Neural progenitor cell (in vitro differentiated cells): ENCODE measurements around the gene IREB2. TPM values are rescaled to one million over a fixed set of nuclear protein-coding genes. Genes with fewer than 3 reads are reported as not detected.

Source experiments
- DNase-seq: peaks from one replicate; pipeline ENCODE4 v3.0.0-alpha.2; 2016; ENCODE audit warnings: low spot score
- H2AFZ ChIP-seq: fragments of 200-600 bp; sonication (generic); replicated peaks from 2 replicates; pipeline ENCODE4 v1.6.1; 2016; ENCODE audit warnings: antibody characterized with exemption
- H3F3A ChIP-seq: fragments of 200-600 bp; sonication (generic); 2 replicates; pipeline ENCODE4 v1.6.1; 2016; ENCODE audit warnings: antibody characterized with exemption, low read depth
- H3K27ac ChIP-seq: fragments of 200-600 bp; sonication (generic); 2 replicates; pipeline ENCODE4 v1.5.1; 2016; ENCODE audit warnings: mild to moderate bottlenecking
- H3K27me3 ChIP-seq: fragments of 200-600 bp; sonication (generic); 2 replicates; pipeline ENCODE4 v1.6.1; 2016; ENCODE audit warnings: mild to moderate bottlenecking, moderate library complexity
- H3K36me3 ChIP-seq: fragments of 200-600 bp; sonication (generic); 2 replicates; pipeline ENCODE4 v1.5.1; 2016
- H3K4me1 ChIP-seq: fragments of 200-600 bp; sonication (generic); 2 replicates; pipeline ENCODE4 v1.6.1; 2016; ENCODE audit warnings: mixed run types
- H3K4me2 ChIP-seq: fragments of 200-600 bp; sonication (generic); 2 replicates; pipeline ENCODE4 v1.6.1; 2016
- H3K4me3 ChIP-seq: fragments of 200-600 bp; sonication (generic); 2 replicates; pipeline ENCODE4 v1.5.1; 2016
- H3K79me2 ChIP-seq: fragments of 200-600 bp; sonication (generic); 2 replicates; pipeline ENCODE4 v1.6.1; 2016; ENCODE audit warnings: low read depth
- H3K9ac ChIP-seq: fragments of 200-600 bp; sonication (generic); 2 replicates; pipeline ENCODE4 v1.6.1; 2016
- H3K9me3 ChIP-seq: fragments of 200-600 bp; sonication (generic); 2 replicates; pipeline ENCODE4 v1.5.1; 2016; ENCODE audit warnings: low read depth
- H4K20me1 ChIP-seq: fragments of 200-600 bp; sonication (generic); 2 replicates; pipeline ENCODE4 v1.6.1; 2016; ENCODE audit warnings: low read depth
- H3K27ac Mint-ChIP-seq: 3 replicates; pipeline ENCODE4 v1.8.0; 2021; ENCODE audit warnings: mixed read lengths
- H3K27me3 Mint-ChIP-seq: 2 replicates; pipeline ENCODE4 v1.8.0; 2022; ENCODE audit warnings: low read depth, mild to moderate bottlenecking, inconsistent platforms, moderate library complexity, mixed read lengths; ENCODE audit not compliant: insufficient read depth
- H3K36me3 Mint-ChIP-seq: 3 replicates; pipeline ENCODE4 v1.8.0; 2021; ENCODE audit warnings: mixed read lengths
- H3K4me1 Mint-ChIP-seq: 3 replicates; pipeline ENCODE4 v1.8.0; 2021; ENCODE audit warnings: mixed read lengths
- H3K4me3 Mint-ChIP-seq: 3 replicates; pipeline ENCODE4 v1.8.0; 2021; ENCODE audit warnings: mild to moderate bottlenecking, moderate library complexity, mixed read lengths
- H3K9me3 Mint-ChIP-seq: 3 replicates; pipeline ENCODE4 v1.8.0; 2020; ENCODE audit warnings: mixed read lengths
- EZH2 ChIP-seq: fragments of 200-600 bp; sonication (generic); IDR thresholded peaks from 2 replicates; pipeline ENCODE4 v1.6.1; 2017; ENCODE audit warnings: antibody characterized with exemption, mild to moderate bottlenecking, moderate library complexity
- EZH2phosphoT487 ChIP-seq: fragments of 200-600 bp; sonication (generic); IDR thresholded peaks from 2 replicates; pipeline ENCODE4 v1.6.1; 2017; ENCODE audit warnings: antibody characterized with exemption
- total RNA-seq: library from RNA; depleted of rRNA; stranded (reverse); fragments of >200 nt; gene quantifications from 2 replicates; pipeline ENCODE4 v1.2.3, GENCODE V29; 2015; ENCODE audit warnings: low replicate concordance
- TF ChIP-seq, protein P1 (sequence below): fragments of 200-600 bp; sonication (generic); IDR thresholded peaks from 2 replicates; pipeline ENCODE4 v1.5.1; 2017; ENCODE audit warnings: antibody characterized with exemption, mild to moderate bottlenecking

The IREB2 gene, protein sequence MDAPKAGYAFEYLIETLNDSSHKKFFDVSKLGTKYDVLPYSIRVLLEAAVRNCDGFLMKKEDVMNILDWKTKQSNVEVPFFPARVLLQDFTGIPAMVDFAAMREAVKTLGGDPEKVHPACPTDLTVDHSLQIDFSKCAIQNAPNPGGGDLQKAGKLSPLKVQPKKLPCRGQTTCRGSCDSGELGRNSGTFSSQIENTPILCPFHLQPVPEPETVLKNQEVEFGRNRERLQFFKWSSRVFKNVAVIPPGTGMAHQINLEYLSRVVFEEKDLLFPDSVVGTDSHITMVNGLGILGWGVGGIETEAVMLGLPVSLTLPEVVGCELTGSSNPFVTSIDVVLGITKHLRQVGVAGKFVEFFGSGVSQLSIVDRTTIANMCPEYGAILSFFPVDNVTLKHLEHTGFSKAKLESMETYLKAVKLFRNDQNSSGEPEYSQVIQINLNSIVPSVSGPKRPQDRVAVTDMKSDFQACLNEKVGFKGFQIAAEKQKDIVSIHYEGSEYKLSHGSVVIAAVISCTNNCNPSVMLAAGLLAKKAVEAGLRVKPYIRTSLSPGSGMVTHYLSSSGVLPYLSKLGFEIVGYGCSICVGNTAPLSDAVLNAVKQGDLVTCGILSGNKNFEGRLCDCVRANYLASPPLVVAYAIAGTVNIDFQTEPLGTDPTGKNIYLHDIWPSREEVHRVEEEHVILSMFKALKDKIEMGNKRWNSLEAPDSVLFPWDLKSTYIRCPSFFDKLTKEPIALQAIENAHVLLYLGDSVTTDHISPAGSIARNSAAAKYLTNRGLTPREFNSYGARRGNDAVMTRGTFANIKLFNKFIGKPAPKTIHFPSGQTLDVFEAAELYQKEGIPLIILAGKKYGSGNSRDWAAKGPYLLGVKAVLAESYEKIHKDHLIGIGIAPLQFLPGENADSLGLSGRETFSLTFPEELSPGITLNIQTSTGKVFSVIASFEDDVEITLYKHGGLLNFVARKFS
- 55.7 and 87.7 TPM in 2 replicates for total RNA-seq

DNA sequence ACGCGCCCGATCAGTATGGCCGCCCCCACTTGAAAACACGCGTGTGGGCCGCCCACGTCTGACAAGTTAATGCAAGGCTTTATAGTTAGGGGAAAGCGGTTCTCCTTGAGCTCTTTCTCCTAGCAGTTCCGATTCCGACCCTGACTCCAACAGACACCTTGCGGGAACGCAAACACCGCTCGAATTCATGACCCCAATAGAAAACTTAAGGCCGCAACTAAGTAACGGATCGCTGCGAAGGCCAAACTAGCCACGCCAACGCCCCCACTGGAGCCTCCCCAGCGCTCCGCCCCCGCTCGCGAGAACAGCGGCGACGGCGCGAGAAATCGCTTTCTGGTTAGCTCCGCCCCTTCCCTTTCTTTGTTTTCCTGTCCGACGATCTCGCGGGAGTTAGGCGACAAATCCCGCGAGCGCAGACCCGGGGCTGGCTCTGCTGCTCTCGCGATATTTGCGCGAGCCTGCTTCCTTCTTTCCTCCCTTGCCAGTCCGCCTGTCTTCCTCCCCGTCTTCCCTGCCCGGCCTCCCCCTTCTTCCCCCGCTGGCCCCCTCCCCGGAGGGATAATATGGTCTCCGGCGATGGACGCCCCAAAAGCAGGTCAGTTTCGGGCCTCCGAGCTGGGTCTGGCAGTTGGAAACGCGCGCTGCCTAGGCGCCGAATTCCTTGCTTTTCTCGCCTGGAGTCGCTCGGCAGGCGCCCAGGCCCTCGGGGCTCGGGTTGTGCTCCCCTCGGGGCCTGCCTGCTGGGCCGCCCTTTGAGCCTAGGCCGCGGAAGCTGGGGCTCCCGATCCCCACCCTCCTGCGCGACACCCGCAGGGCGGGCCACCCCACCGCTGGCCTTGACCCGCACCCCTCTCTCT is at the start of gene IREB2:
TSS of gene IREB2 (plus strand) at position 455 of the 857 bp plus-strand sequence. CDS start at position 577, 122 bp downstream.
- peaks cover 19% of the 10 kb centered on the region for H3K4me1 ChIP-seq
- H3F3A ChIP-seq: peaks cover 17% of the 10 kb centered on the region
- H3K36me3 Mint-ChIP-seq: peaks cover 17% of the 10 kb centered on the region
- peaks cover 36% of the 10 kb centered on the region for H4K20me1 ChIP-seq
- no peaks in the 10 kb centered on the region for H3K9me3 Mint-ChIP-seq
- peak within 1 kb of the TSS; percentile 99 for H3K9ac ChIP-seq
- no peaks in the 10 kb centered on the region for H3K9me3 ChIP-seq
- H3K36me3 ChIP-seq: peaks cover 8% of the 10 kb centered on the region
- peak within 1 kb of the TSS; percentile 98 for H3K27ac Mint-ChIP-seq
- TF ChIP-seq EZH2 (peak; percentile 1), EZH2phosphoT487 (no peak)
- TF ChIP-seq, protein P1, sequence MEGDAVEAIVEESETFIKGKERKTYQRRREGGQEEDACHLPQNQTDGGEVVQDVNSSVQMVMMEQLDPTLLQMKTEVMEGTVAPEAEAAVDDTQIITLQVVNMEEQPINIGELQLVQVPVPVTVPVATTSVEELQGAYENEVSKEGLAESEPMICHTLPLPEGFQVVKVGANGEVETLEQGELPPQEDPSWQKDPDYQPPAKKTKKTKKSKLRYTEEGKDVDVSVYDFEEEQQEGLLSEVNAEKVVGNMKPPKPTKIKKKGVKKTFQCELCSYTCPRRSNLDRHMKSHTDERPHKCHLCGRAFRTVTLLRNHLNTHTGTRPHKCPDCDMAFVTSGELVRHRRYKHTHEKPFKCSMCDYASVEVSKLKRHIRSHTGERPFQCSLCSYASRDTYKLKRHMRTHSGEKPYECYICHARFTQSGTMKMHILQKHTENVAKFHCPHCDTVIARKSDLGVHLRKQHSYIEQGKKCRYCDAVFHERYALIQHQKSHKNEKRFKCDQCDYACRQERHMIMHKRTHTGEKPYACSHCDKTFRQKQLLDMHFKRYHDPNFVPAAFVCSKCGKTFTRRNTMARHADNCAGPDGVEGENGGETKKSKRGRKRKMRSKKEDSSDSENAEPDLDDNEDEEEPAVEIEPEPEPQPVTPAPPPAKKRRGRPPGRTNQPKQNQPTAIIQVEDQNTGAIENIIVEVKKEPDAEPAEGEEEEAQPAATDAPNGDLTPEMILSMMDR: no peak
- H3K4me2 ChIP-seq: peak within 1 kb of the TSS; percentile 88
- peaks cover 4% of the 10 kb centered on the region for H3K27me3 Mint-ChIP-seq
- H3K4me3 ChIP-seq: peak within 1 kb of the TSS; percentile 86
- peaks cover 23% of the 10 kb centered on the region for H3K4me1 Mint-ChIP-seq
- H2AFZ ChIP-seq: peak within 1 kb of the TSS; percentile 80
- no peaks in the 10 kb centered on the region for H3K27me3 ChIP-seq
- peak; percentile 99 for DNase-seq
- H3K4me3 Mint-ChIP-seq: peak within 1 kb of the TSS; percentile 93
- peaks cover 49% of the 10 kb centered on the region for H3K79me2 ChIP-seq
- peak within 1 kb of the TSS; percentile 90 for H3K27ac ChIP-seq

DNA sequence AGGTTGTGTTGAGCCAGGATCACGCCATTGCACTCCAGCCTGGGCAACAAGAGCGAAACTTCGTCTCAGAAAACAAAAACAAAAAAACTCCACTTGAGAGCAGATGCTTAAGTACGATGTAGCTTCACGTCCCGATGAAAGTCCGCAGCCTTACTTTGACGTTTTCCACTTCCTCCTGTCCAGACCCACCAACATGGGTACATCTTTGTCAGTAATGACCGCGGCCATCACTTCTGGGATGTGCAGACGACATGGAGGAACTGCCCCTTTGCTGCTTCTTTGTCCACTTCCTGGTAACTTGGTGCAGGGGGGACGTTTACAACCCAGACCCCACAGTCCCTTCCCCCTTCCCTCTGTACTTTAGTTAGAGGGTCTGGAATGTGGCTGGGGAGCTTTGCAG is 49.2 kb upstream of the IREB2 start:
- no peaks in the 10 kb centered on the region for H3K9me3 ChIP-seq
- H3K9ac ChIP-seq: no peak overlapping the region
- H4K20me1 ChIP-seq: no peaks in the 10 kb centered on the region
- Mint-ChIP-seq H3K4me3 (peak overlapping the region; percentile 30), H3K27me3 (peaks cover 14% of the 10 kb centered on the region), H3K9me3 (no peaks in the 10 kb centered on the region), H3K27ac (no peak overlapping the region), H3K4me1 (peaks cover 27% of the 10 kb centered on the region), H3K36me3 (no peaks in the 10 kb centered on the region)
- H3K27ac ChIP-seq: no peak overlapping the region
- no peak for TF ChIP-seq EZH2phosphoT487
- H2AFZ ChIP-seq: peak overlapping the region; percentile 73
- peaks cover 29% of the 10 kb centered on the region for H3K4me1 ChIP-seq
- H3F3A ChIP-seq: peaks cover 17% of the 10 kb centered on the region
- no peaks in the 10 kb centered on the region for H3K79me2 ChIP-seq
- no peaks in the 10 kb centered on the region for H3K36me3 ChIP-seq
- no peak for DNase-seq
- no peaks in the 10 kb centered on the region for H3K27me3 ChIP-seq
- H3K4me2 ChIP-seq: peak overlapping the region; percentile 16
- no peak overlapping the region for H3K4me3 ChIP-seq

DNA sequence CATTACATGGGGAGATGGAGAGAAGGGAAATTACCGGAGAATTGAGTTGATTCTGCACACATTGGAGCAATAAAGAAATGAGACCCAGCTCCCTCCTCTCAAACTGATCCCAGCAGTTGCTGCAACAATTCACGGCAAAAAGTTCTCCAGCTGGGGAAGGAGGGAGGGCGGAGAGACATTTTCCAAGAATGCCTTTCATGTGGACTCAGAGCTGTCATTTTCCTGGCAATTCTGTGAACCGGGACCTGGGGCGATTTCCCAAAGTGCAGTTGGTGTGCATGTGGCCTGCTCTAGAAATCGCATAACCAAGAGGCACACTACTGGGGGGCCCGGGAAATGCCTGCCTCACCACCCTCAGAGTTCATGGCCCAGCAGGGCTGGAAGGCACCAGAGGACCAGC is 48.7 kb upstream of the IREB2 start:
- Histone ChIP-seq H3K9me3 (no peaks in the 10 kb centered on the region), H3K4me3 (no peak overlapping the region), H3K27me3 (no peaks in the 10 kb centered on the region), H3K36me3 (no peaks in the 10 kb centered on the region), H3K79me2 (no peaks in the 10 kb centered on the region), H3K27ac (no peak overlapping the region), H3F3A (peaks cover 22% of the 10 kb centered on the region), H2AFZ (peak overlapping the region; percentile 73), H3K9ac (no peak overlapping the region), H4K20me1 (no peaks in the 10 kb centered on the region), H3K4me1 (peaks cover 33% of the 10 kb centered on the region), H3K4me2 (peak overlapping the region; percentile 16)
- no peaks in the 10 kb centered on the region for H3K36me3 Mint-ChIP-seq
- peaks cover 14% of the 10 kb centered on the region for H3K27me3 Mint-ChIP-seq
- TF ChIP-seq EZH2 (no peak), EZH2phosphoT487 (no peak)
- TF ChIP-seq, protein P1: no peak
- peak overlapping the region; percentile 30 for H3K4me3 Mint-ChIP-seq
- H3K9me3 Mint-ChIP-seq: no peaks in the 10 kb centered on the region
- H3K4me1 Mint-ChIP-seq: peaks cover 31% of the 10 kb centered on the region
- no peak for DNase-seq
- H3K27ac Mint-ChIP-seq: no peak overlapping the region
